ENCODE measurements around the gene FARS2. TPM values are rescaled to one million over a fixed set of nuclear protein-coding genes. Genes with fewer than 3 reads are reported as not detected.
"Not testable (repeated sequence)": the region's sequence is repeated elsewhere in the genome, so short reads cannot be mapped to it uniquely, and the experiment has no call there.

The FARS2 gene
- total and polyA plus RNA-seq, 12 donors: 7.6 to 22.4 (median 20.8) TPM

GRCh38 chr6:5693225-5694145, 432.2 kb downstream of the FARS2 start:
- no peak for TF ChIP-seq CTCF (IDR thresholded peaks at IDR 0.05)
- no peak for DNase-seq
- no peaks in the 10 kb centered on the region for H3K36me3 ChIP-seq
- H3K9me3 ChIP-seq: peaks cover 0 to 25% (median 4%) of the 10 kb centered on the region in 11 donors
- intact Hi-C loops (cut with DNase I): no loop called here
- peaks cover 0 to 15% (median 0%) of the 10 kb centered on the region in 9 donors for H3K4me1 ChIP-seq
- H3K27ac ChIP-seq: no peak overlapping the region
- H3K27me3 ChIP-seq: no peaks in the 10 kb centered on the region
- no peak overlapping the region for H3K4me3 ChIP-seq
- 91 to 94% methylated on average over 13 of the region's 13 CpGs for WGBS, 2 donors
- no peak for ATAC-seq

GRCh38 chr6:5695260-5696245, 434.2 kb downstream of the FARS2 start:
- H3K36me3 ChIP-seq: no peaks in the 10 kb centered on the region
- H3K9me3 ChIP-seq: peaks cover 0 to 21% (median 4%) of the 10 kb centered on the region in 11 donors
- 77% methylated on average over 12 of the region's 12 CpGs for WGBS, 2 donors
- H3K4me1 ChIP-seq: peaks cover 0 to 29% (median 0%) of the 10 kb centered on the region in 9 donors
- no peaks in the 10 kb centered on the region for H3K27me3 ChIP-seq
- peak overlapping the region in 1 of 10 donors; percentile 64 for H3K27ac ChIP-seq
- ATAC-seq (peak in 3 of 8 donors; percentile 26 to 59 (median 40)), DNase-seq (no peak)
- no peak overlapping the region for H3K4me3 ChIP-seq
- TF ChIP-seq CTCF (IDR thresholded peaks at IDR 0.05): no peak
- intact Hi-C loops (cut with DNase I): no loop called here

GRCh38 chr6:5697508-5697907, 436.2 kb downstream of the FARS2 start:
- no peak for DNase-seq
- no peak overlapping the region for H3K27ac ChIP-seq
- H3K4me1 ChIP-seq: peaks cover 0 to 35% (median 0%) of the 10 kb centered on the region in 9 donors
- H3K36me3 ChIP-seq: no peaks in the 10 kb centered on the region
- no peak for ATAC-seq
- TF ChIP-seq CTCF (IDR thresholded peaks at IDR 0.05): no peak
- H3K27me3 ChIP-seq: no peaks in the 10 kb centered on the region
- intact Hi-C loops (cut with DNase I): no loop called here
- peaks cover 0 to 4% (median 0%) of the 10 kb centered on the region in 11 donors for H3K9me3 ChIP-seq
- no peak overlapping the region for H3K4me3 ChIP-seq

- H3K4me1 ChIP-seq: peaks cover 0 to 36% (median 0%) of the 10 kb centered on the region in 9 donors
- peaks cover 0 to 4% (median 0%) of the 10 kb centered on the region in 11 donors for H3K9me3 ChIP-seq
- no peak for DNase-seq
- TF ChIP-seq CTCF (IDR thresholded peaks at IDR 0.05): no peak
- H3K36me3 ChIP-seq: no peaks in the 10 kb centered on the region
- H3K4me3 ChIP-seq: no peak overlapping the region
- no peaks in the 10 kb centered on the region for H3K27me3 ChIP-seq
- ATAC-seq: no peak
- intact Hi-C loops (cut with DNase I): no loop called here
- H3K27ac ChIP-seq: peak overlapping the region in 3 of 10 donors; percentile 16 to 82 (median 29)
- 97 to 99% methylated on average over 4 of the region's 4 CpGs for WGBS, 2 donors
Measured at GRCh38 chr6:5698318-5698717, 437.0 kb downstream of the FARS2 start.

GRCh38 chr6:5699064-5699463, 437.8 kb downstream of the FARS2 start:
- H3K27me3 ChIP-seq; H3K36me3 ChIP-seq; intact Hi-C loops (cut with DNase I); H3K9me3 ChIP-seq; DNase-seq; H3K4me3 ChIP-seq: not testable (repeated sequence)
- Histone ChIP-seq H3K27ac (peak overlapping the region in 4 of 10 donors; percentile 6 to 82 (median 22)), H3K4me1 (peaks cover 0 to 36% (median 0%) of the 10 kb centered on the region in 9 donors)
- ATAC-seq: peak in 5 of 8 donors; percentile 16 to 53 (median 31)

Data from heart right ventricle (tissue), 16 donors.